Measurements from ENCODE around the gene FADS3.

Gene FADS3

GRCh38 chr11:61854206-61854895, 37.0 kb downstream of the FADS3 start:
- H3K36me3 ChIP-seq (ENCODE audit: control insufficient read depth, insufficient read depth, low read length) = peaks cover 96% of the 10 kb centered on the region
- WGBS, 2 experiments (ENCODE audit: insufficient coverage in 2 of 2) = 97 to 99% methylated on average over 13 to 16 of the region's 17 CpGs
- no peaks in the 10 kb centered on the region for H3K4me1 ChIP-seq (ENCODE audit: control insufficient read depth, insufficient read depth, low read length, poor library complexity, severe bottlenecking)
- H3K4me3 ChIP-seq (ENCODE audit: extremely low read depth, insufficient read depth, low read length, poor library complexity, severe bottlenecking) = no peak overlapping the region
- no peaks in the 10 kb centered on the region for H3K9me3 ChIP-seq (ENCODE audit: control insufficient read depth, low read length)
- H3K27ac ChIP-seq (ENCODE audit: low read depth, low read length, severe bottlenecking) = no peak overlapping the region

- 89 to 95% methylated on average over 8 to 12 of the region's 13 CpGs for WGBS, 2 experiments (ENCODE audit: insufficient coverage in 2 of 2)
- H3K4me1 ChIP-seq (ENCODE audit: control insufficient read depth, insufficient read depth, low read length, poor library complexity, severe bottlenecking) = no peaks in the 10 kb centered on the region
- no peak overlapping the region for H3K4me3 ChIP-seq (ENCODE audit: extremely low read depth, insufficient read depth, low read length, poor library complexity, severe bottlenecking)
- H3K9me3 ChIP-seq (ENCODE audit: control insufficient read depth, low read length) = no peaks in the 10 kb centered on the region
- peaks cover 96% of the 10 kb centered on the region for H3K36me3 ChIP-seq (ENCODE audit: control insufficient read depth, insufficient read depth, low read length)
- no peak overlapping the region for H3K27ac ChIP-seq (ENCODE audit: low read depth, low read length, severe bottlenecking)
These were observed 37.6 kb downstream of the FADS3 start for GRCh38 chr11:61853698-61854169.

- no peak overlapping the region for H3K27ac ChIP-seq (ENCODE audit: low read depth, low read length, severe bottlenecking)
- 91 to 94% methylated on average over 5 to 6 of the region's 6 CpGs for WGBS, 2 experiments (ENCODE audit: insufficient coverage in 2 of 2)
- no peaks in the 10 kb centered on the region for H3K9me3 ChIP-seq (ENCODE audit: control insufficient read depth, low read length)
- peaks cover 97% of the 10 kb centered on the region for H3K36me3 ChIP-seq (ENCODE audit: control insufficient read depth, insufficient read depth, low read length)
- H3K4me3 ChIP-seq (ENCODE audit: extremely low read depth, insufficient read depth, low read length, poor library complexity, severe bottlenecking) = no peak overlapping the region
- H3K4me1 ChIP-seq (ENCODE audit: control insufficient read depth, insufficient read depth, low read length, poor library complexity, severe bottlenecking) = no peaks in the 10 kb centered on the region
These were observed 39.4 kb downstream of the FADS3 start for GRCh38 chr11:61851900-61852295.

- 95 to 96% methylated on average over 16 to 22 of the region's 24 CpGs for WGBS, 2 experiments (ENCODE audit: insufficient coverage in 2 of 2)
- peak overlapping the region; percentile 6 for H3K27ac ChIP-seq (ENCODE audit: low read depth, low read length, severe bottlenecking)
- no peaks in the 10 kb centered on the region for H3K4me1 ChIP-seq (ENCODE audit: control insufficient read depth, insufficient read depth, low read length, poor library complexity, severe bottlenecking)
- no peaks in the 10 kb centered on the region for H3K9me3 ChIP-seq (ENCODE audit: control insufficient read depth, low read length)
- no peak overlapping the region for H3K4me3 ChIP-seq (ENCODE audit: extremely low read depth, insufficient read depth, low read length, poor library complexity, severe bottlenecking)
- peaks cover 97% of the 10 kb centered on the region for H3K36me3 ChIP-seq (ENCODE audit: control insufficient read depth, insufficient read depth, low read length)
These were observed 40.0 kb downstream of the FADS3 start for GRCh38 chr11:61851113-61851899.

GRCh38 chr11:61850687-61851086, 40.7 kb downstream of the FADS3 start:
- Histone ChIP-seq H3K4me3 (ENCODE audit: extremely low read depth, insufficient read depth, low read length, poor library complexity, severe bottlenecking) (no peak overlapping the region), H3K36me3 (ENCODE audit: control insufficient read depth, insufficient read depth, low read length) (peaks cover 97% of the 10 kb centered on the region), H3K9me3 (ENCODE audit: control insufficient read depth, low read length) (no peaks in the 10 kb centered on the region), H3K27ac (ENCODE audit: low read depth, low read length, severe bottlenecking) (peak overlapping the region; percentile 6), H3K4me1 (ENCODE audit: control insufficient read depth, insufficient read depth, low read length, poor library complexity, severe bottlenecking) (no peaks in the 10 kb centered on the region)
- 96 to 97% methylated on average over 7 of the region's 7 CpGs for WGBS, 2 experiments (ENCODE audit: insufficient coverage in 2 of 2)

- Histone ChIP-seq H3K9me3 (ENCODE audit: control insufficient read depth, low read length) (no peaks in the 10 kb centered on the region), H3K4me1 (ENCODE audit: control insufficient read depth, insufficient read depth, low read length, poor library complexity, severe bottlenecking) (no peaks in the 10 kb centered on the region), H3K36me3 (ENCODE audit: control insufficient read depth, insufficient read depth, low read length) (peaks cover 97% of the 10 kb centered on the region), H3K4me3 (ENCODE audit: extremely low read depth, insufficient read depth, low read length, poor library complexity, severe bottlenecking) (no peak overlapping the region), H3K27ac (ENCODE audit: low read depth, low read length, severe bottlenecking) (no peak overlapping the region)
- 89 to 96% methylated on average over 9 of the region's 9 CpGs for WGBS, 2 experiments (ENCODE audit: insufficient coverage in 2 of 2)
These were observed 42.7 kb downstream of the FADS3 start for GRCh38 chr11:61848631-61849030.

- 95 to 100% methylated on average over 14 to 18 of the region's 18 CpGs for WGBS, 2 experiments (ENCODE audit: insufficient coverage in 2 of 2)
- H3K9me3 ChIP-seq (ENCODE audit: control insufficient read depth, low read length) = no peaks in the 10 kb centered on the region
- H3K4me3 ChIP-seq (ENCODE audit: extremely low read depth, insufficient read depth, low read length, poor library complexity, severe bottlenecking) = no peak overlapping the region
- no peak overlapping the region for H3K27ac ChIP-seq (ENCODE audit: low read depth, low read length, severe bottlenecking)
- H3K4me1 ChIP-seq (ENCODE audit: control insufficient read depth, insufficient read depth, low read length, poor library complexity, severe bottlenecking) = no peaks in the 10 kb centered on the region
- H3K36me3 ChIP-seq (ENCODE audit: control insufficient read depth, insufficient read depth, low read length) = peaks cover 97% of the 10 kb centered on the region
These were observed 43.3 kb downstream of the FADS3 start for GRCh38 chr11:61847914-61848581.

GRCh38 chr11:61846362-61847020, 44.9 kb downstream of the FADS3 start:
- Histone ChIP-seq H3K4me1 (ENCODE audit: control insufficient read depth, insufficient read depth, low read length, poor library complexity, severe bottlenecking) (no peaks in the 10 kb centered on the region), H3K9me3 (ENCODE audit: control insufficient read depth, low read length) (no peaks in the 10 kb centered on the region), H3K27ac (ENCODE audit: low read depth, low read length, severe bottlenecking) (no peak overlapping the region), H3K4me3 (ENCODE audit: extremely low read depth, insufficient read depth, low read length, poor library complexity, severe bottlenecking) (no peak overlapping the region), H3K36me3 (ENCODE audit: control insufficient read depth, insufficient read depth, low read length) (peaks cover 100% of the 10 kb centered on the region)
- WGBS, 2 experiments (ENCODE audit: insufficient coverage in 2 of 2) = 94 to 98% methylated on average over 8 to 9 of the region's 10 CpGs

- H3K4me3 ChIP-seq (ENCODE audit: extremely low read depth, insufficient read depth, low read length, poor library complexity, severe bottlenecking) = no peak overlapping the region
- H3K27ac ChIP-seq (ENCODE audit: low read depth, low read length, severe bottlenecking) = no peak overlapping the region
- H3K4me1 ChIP-seq (ENCODE audit: control insufficient read depth, insufficient read depth, low read length, poor library complexity, severe bottlenecking) = no peaks in the 10 kb centered on the region
- H3K9me3 ChIP-seq (ENCODE audit: control insufficient read depth, low read length) = no peaks in the 10 kb centered on the region
- peaks cover 100% of the 10 kb centered on the region for H3K36me3 ChIP-seq (ENCODE audit: control insufficient read depth, insufficient read depth, low read length)
- 89 to 91% methylated on average over 10 to 15 of the region's 16 CpGs for WGBS, 2 experiments (ENCODE audit: insufficient coverage in 2 of 2)
These were observed 46.3 kb downstream of the FADS3 start for GRCh38 chr11:61844909-61845565.

- H3K36me3 ChIP-seq (ENCODE audit: control insufficient read depth, insufficient read depth, low read length) = peaks cover 100% of the 10 kb centered on the region
- H3K9me3 ChIP-seq (ENCODE audit: control insufficient read depth, low read length) = no peaks in the 10 kb centered on the region
- WGBS, 2 experiments (ENCODE audit: insufficient coverage in 2 of 2) = 97 to 99% methylated on average over 6 to 7 of the region's 7 CpGs
- H3K4me3 ChIP-seq (ENCODE audit: extremely low read depth, insufficient read depth, low read length, poor library complexity, severe bottlenecking) = no peak overlapping the region
- no peaks in the 10 kb centered on the region for H3K4me1 ChIP-seq (ENCODE audit: control insufficient read depth, insufficient read depth, low read length, poor library complexity, severe bottlenecking)
- H3K27ac ChIP-seq (ENCODE audit: low read depth, low read length, severe bottlenecking) = no peak overlapping the region
These were observed 48.9 kb downstream of the FADS3 start for GRCh38 chr11:61842528-61842820.

Data from mesodermal cell (in vitro differentiated cells).